ENCODE measurements around the gene SLC6A8.
A peak's percentile ranks its signal among the peaks of the same experiment; 100 is the strongest.

SLC6A8 gene

DNA sequence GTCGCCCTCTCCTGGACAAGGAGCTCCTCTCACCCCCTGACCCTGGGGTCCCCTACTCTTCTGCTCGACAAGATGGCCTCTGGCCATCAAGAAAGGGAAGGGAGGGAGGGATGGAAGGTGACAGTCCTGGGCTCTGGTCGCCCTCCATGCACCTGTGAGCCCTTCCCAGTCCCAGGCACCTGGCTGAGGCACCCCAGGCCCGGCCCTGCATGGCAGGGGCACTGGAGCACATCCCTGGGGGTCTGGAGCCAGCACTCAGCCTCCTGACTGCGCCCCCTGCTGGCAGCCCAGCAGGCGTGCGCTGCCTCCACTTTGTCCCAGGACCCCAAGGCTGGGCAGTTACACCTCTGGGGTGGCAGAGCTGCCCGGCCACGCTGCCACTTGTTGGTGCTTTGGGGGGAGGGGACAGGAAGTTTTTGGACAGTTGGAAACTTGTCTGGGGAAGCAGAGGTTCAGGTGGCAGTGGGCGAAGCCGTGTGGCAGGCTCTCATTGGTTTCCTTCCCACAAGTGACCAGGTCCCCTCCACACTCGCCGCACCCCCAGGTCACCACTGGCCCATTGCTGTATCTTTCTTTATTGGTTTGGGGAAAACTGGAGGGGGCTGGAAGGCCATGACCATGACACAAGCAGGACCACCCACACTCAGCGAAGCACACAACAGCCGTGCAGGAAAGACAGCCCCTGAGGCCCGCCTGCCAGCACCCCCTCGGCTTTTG is 18.4 kb upstream of the SLC6A8 start (continued):
- TF ChIP-seq SCRT2 (tag by site-specific recombination; IDR thresholded peaks at IDR 0.05) (peak; percentile 19; the same call in 1 of the 2 replicates), ZNF707 (tag by site-specific recombination; IDR thresholded peaks at IDR 0.05) (no peak), ZNF223 (tag by site-specific recombination; IDR thresholded peaks at IDR 0.05) (no peak)
- TF ChIP-seq, protein P1, sequence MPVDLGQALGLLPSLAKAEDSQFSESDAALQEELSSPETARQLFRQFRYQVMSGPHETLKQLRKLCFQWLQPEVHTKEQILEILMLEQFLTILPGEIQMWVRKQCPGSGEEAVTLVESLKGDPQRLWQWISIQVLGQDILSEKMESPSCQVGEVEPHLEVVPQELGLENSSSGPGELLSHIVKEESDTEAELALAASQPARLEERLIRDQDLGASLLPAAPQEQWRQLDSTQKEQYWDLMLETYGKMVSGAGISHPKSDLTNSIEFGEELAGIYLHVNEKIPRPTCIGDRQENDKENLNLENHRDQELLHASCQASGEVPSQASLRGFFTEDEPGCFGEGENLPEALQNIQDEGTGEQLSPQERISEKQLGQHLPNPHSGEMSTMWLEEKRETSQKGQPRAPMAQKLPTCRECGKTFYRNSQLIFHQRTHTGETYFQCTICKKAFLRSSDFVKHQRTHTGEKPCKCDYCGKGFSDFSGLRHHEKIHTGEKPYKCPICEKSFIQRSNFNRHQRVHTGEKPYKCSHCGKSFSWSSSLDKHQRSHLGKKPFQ (tag by site-specific recombination; IDR thresholded peaks at IDR 0.05): no peak
- TF ChIP-seq, protein P2, sequence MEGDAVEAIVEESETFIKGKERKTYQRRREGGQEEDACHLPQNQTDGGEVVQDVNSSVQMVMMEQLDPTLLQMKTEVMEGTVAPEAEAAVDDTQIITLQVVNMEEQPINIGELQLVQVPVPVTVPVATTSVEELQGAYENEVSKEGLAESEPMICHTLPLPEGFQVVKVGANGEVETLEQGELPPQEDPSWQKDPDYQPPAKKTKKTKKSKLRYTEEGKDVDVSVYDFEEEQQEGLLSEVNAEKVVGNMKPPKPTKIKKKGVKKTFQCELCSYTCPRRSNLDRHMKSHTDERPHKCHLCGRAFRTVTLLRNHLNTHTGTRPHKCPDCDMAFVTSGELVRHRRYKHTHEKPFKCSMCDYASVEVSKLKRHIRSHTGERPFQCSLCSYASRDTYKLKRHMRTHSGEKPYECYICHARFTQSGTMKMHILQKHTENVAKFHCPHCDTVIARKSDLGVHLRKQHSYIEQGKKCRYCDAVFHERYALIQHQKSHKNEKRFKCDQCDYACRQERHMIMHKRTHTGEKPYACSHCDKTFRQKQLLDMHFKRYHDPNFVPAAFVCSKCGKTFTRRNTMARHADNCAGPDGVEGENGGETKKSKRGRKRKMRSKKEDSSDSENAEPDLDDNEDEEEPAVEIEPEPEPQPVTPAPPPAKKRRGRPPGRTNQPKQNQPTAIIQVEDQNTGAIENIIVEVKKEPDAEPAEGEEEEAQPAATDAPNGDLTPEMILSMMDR (tag by site-specific recombination; IDR thresholded peaks at IDR 0.05): peak; percentile 82

DNA sequence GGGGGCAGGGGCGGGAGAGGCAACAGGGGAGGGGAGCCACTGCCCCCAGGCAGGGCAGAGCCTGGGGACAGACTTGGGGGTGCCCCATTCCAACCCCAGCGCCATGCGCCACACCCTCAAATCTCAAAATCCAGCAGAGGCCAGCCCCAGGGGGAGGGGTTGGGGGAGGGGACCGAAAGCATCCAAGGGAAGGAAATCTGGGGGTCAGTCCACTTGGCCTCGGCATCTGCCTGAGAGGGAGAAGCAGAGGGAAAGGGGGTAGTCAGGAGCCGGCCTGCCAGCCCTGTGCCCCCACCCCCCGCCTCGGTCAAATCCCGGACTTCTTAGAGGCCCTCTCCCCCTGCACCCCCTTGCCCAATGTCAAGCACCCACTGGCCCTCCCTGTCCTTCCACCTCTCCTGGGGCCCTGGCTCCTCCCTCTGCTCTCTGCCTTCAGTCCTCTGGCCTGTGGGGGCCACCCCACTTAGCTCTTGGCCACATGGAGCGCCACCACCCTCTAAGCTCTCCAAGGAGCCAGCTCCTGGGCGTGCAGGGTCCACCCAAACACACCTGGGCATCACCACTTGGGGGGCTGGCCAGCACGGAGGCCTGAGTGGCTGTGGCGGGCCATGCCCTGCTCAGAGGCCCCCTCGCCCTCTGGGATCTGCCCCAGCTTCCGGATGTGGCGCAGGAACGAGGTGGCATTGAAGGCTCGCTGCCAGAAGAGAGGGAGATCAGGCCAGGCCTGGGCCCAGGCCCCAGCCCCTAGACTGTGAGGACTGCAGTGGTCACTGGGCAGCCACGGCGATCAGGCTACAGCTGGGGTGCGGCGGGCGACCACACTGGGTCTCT is 17.6 kb upstream of the SLC6A8 start:
- Histone ChIP-seq H3K9me3 (ENCODE audit: control insufficient read depth, insufficient read depth, low read depth, low read length) (no peaks in the 10 kb centered on the region), H3K27ac (ENCODE audit: extremely low read depth, low read depth, low read length) (no peak overlapping the region), H3K4me3 (ENCODE audit: low read depth, low read length) (no peak overlapping the region), H3K36me3 (ENCODE audit: control insufficient read depth in 2 of 2, insufficient read depth in 1 of 2, low read length in 2 of 2) (no peaks in the 10 kb centered on the region), H3K4me1 (ENCODE audit: control insufficient read depth, insufficient read depth, low read length) (no peaks in the 10 kb centered on the region)
- POLR2A ChIA-PET: no interaction called here
- no peak for TF ChIP-seq ZNF76 (tag by site-specific recombination; IDR thresholded peaks at IDR 0.05; ENCODE audit: borderline replicate concordance, low read depth)
- TF ChIP-seq ZNF658 (tag by site-specific recombination; IDR thresholded peaks at IDR 0.05): no peak
- TF ChIP-seq, protein P1 (tag by site-specific recombination; IDR thresholded peaks at IDR 0.05): no peak
- TF ChIP-seq ZNF621 (tag by site-specific recombination; IDR thresholded peaks at IDR 0.05): no peak
- peak; percentile 74 for TF ChIP-seq GLIS1 (tag by site-specific recombination; IDR thresholded peaks at IDR 0.05)
- peak; percentile 18; the same call in 1 of the 2 replicates for TF ChIP-seq GLIS2 (tag by site-specific recombination; IDR thresholded peaks at IDR 0.05)
- TF ChIP-seq ZNF169 (tag by site-specific recombination; IDR thresholded peaks at IDR 0.05): no peak
- no peak for TF ChIP-seq ZNF701 (tag by site-specific recombination; IDR thresholded peaks at IDR 0.05)
- TF ChIP-seq ZNF175 (tag by site-specific recombination; IDR thresholded peaks at IDR 0.05): no peak
- CTCF ChIA-PET: interaction anchor here (0.6 to 5.2 kb wide), 23 partner anchors 9 to 706 kb away, joined by 3 to 63 read pairs (median 6); partner anchors contain the start of gene SLC6A8

DNA sequence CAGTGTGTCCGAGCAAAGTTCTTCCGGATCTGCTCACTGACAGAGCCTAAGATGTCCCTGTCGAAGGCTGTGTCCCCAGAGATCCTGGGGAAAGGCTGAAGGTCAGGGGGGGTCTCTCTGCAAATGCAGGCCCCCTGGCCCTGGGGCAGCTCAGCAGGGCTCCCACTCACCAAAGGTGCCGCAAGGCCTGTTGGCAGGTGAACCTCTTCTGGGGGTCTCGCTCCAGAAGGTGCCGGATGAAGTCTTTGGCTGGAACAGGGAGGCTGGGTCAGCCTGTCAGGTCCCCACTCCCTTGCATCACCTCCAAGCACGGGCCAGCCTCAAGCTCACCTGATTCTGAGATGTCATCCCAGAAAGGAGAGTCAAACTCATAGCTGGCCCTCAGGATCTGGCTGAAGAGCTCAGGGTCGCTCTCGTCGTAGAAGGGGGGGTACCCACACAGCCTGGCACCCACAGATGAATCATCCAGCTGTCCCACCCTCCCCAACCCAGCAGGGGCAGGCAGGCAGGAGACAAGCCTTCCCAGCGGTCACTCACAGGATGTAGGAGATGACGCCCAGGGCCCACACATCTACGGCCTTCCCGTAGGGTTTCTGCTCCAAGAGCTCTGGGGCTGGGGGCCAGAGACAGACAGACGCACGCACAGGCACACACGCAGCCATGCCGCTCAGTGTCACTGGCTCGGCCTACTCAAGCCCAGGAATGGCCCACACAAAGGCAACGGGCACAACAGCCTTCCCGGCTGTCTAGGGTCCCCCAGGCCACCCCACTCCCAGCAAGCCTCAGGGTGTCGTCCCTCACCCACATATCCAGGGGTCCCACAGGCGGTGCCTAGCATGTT is 16.8 kb upstream of the SLC6A8 start:
- CTCF ChIA-PET: interaction anchor here (0.6 to 5.2 kb wide), 8 partner anchors 8 to 272 kb away, joined by 4 to 52 read pairs (median 6); no protein-coding TSS in a partner anchor
- no peaks in the 10 kb centered on the region for H3K4me1 ChIP-seq (ENCODE audit: control insufficient read depth, insufficient read depth, low read length)
- no peaks in the 10 kb centered on the region for H3K9me3 ChIP-seq (ENCODE audit: control insufficient read depth, insufficient read depth, low read depth, low read length)
- TF ChIP-seq ZXDB (tag by site-specific recombination; IDR thresholded peaks at IDR 0.05) (no peak), GFI1B (tag by site-specific recombination; IDR thresholded peaks at IDR 0.05) (no peak), ZNF660 (tag by site-specific recombination; IDR thresholded peaks at IDR 0.05) (no peak), ZNF530 (tag by site-specific recombination; IDR thresholded peaks at IDR 0.05; ENCODE audit: low read depth) (no peak), ZNF19 (tag by site-specific recombination; IDR thresholded peaks at IDR 0.05; ENCODE audit: low read depth) (no peak), ZNF624 (tag by site-specific recombination; IDR thresholded peaks at IDR 0.05) (no peak)
- TF ChIP-seq, protein P3, sequence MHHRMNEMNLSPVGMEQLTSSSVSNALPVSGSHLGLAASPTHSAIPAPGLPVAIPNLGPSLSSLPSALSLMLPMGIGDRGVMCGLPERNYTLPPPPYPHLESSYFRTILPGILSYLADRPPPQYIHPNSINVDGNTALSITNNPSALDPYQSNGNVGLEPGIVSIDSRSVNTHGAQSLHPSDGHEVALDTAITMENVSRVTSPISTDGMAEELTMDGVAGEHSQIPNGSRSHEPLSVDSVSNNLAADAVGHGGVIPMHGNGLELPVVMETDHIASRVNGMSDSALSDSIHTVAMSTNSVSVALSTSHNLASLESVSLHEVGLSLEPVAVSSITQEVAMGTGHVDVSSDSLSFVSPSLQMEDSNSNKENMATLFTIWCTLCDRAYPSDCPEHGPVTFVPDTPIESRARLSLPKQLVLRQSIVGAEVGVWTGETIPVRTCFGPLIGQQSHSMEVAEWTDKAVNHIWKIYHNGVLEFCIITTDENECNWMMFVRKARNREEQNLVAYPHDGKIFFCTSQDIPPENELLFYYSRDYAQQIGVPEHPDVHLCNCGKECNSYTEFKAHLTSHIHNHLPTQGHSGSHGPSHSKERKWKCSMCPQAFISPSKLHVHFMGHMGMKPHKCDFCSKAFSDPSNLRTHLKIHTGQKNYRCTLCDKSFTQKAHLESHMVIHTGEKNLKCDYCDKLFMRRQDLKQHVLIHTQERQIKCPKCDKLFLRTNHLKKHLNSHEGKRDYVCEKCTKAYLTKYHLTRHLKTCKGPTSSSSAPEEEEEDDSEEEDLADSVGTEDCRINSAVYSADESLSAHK (tag by site-specific recombination; IDR thresholded peaks at IDR 0.05): no peak
- TF ChIP-seq, protein P4, sequence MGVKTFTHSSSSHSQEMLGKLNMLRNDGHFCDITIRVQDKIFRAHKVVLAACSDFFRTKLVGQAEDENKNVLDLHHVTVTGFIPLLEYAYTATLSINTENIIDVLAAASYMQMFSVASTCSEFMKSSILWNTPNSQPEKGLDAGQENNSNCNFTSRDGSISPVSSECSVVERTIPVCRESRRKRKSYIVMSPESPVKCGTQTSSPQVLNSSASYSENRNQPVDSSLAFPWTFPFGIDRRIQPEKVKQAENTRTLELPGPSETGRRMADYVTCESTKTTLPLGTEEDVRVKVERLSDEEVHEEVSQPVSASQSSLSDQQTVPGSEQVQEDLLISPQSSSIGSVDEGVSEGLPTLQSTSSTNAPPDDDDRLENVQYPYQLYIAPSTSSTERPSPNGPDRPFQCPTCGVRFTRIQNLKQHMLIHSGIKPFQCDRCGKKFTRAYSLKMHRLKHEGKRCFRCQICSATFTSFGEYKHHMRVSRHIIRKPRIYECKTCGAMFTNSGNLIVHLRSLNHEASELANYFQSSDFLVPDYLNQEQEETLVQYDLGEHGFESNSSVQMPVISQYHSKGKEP (tag by site-specific recombination; IDR thresholded peaks at IDR 0.05): no peak

More for the DNA sequence above, 16.8 kb upstream of the SLC6A8 start:
- POLR2A ChIA-PET: no interaction called here
- no peaks in the 10 kb centered on the region for H3K36me3 ChIP-seq (ENCODE audit: control insufficient read depth in 2 of 2, insufficient read depth in 1 of 2, low read length in 2 of 2)
- H3K4me3 ChIP-seq (ENCODE audit: low read depth, low read length): no peak overlapping the region
- H3K27ac ChIP-seq (ENCODE audit: extremely low read depth, low read depth, low read length): no peak overlapping the region
